CD4-positive, alpha-beta T cell treated with Interleukin-6 at 100 ng/mL for 8 hours (primary cell): ENCODE results near the gene CDH11.

Source experiments
- DNase-seq: peaks from one replicate; pipeline ENCODE4 v3.0.0-alpha.2; 2020; ENCODE audit warnings: mixed read lengths, low spot score

CDH11 gene

DNA sequence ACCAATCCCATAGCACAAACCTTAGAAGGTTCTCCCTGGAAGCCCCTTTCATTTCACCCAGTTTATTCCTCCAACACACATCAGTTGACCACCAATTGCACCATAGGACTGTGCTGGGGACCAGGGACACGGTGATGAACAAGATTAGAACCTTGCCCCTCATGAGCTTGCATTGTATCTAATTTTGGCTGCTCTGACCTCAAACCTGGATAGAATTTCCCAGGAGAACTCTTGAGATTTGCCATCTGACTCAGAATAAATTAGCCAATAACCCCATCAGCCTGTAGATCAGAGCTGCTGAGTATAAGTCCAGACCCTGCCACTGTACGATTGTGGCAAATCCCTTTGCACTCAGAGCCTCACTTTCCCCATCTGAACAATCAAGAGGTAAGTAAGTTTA lies 52.1 kb downstream of the CDH11 start:
- no peak for DNase-seq

GRCh38 chr16:65069065-65069464 lies 52.8 kb downstream of the CDH11 start:
- DNase-seq, result no peak

GRCh38 chr16:65068151-65068740 lies 53.6 kb downstream of the CDH11 start:
- no peak for DNase-seq

DNA sequence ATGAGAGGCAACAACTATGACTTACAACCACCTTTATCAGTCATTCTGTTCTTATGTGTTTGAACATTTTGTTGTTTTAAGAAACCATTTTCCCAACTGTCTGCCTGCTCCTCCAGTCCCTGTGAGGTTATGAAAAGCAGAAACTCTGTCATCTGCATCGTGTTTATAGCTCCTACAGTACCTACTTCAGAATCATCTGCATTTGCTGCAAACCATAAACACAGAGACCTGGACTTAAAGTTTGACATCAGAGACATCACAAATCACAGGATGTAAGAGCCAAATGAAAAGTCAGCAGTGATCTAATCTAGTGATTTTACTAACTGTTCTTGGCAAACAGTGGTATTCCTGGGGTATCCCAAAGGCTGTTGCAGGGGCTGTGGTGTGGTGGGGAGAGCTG lies 55.2 kb downstream of the CDH11 start:
- no peak for DNase-seq

DNA sequence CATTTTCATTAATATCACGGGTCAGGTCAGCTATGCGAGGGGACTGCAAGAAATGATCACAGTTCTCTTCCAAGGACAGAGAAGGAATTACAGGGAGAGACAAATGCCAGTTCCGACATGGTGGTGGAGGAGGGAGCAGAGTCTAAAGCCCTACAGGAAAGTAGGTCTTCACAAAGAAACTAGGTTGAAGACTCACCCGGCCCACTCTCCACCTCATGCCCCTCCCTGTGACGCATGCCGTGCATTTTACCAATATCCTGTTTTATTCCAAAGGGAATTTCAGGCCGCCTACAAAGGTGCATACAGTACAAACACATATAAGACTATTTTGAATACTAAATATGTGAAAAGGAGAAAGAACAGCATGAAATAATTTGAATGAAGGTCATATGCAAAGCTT lies 56.8 kb downstream of the CDH11 start:
- DNase-seq, result no peak

- no peak for DNase-seq
These were observed 57.7 kb downstream of the CDH11 start for GRCh38 chr16:65064131-65064530.

GRCh38 chr16:65062736-65063583 lies 58.9 kb downstream of the CDH11 start:
- DNase-seq, result no peak

DNA sequence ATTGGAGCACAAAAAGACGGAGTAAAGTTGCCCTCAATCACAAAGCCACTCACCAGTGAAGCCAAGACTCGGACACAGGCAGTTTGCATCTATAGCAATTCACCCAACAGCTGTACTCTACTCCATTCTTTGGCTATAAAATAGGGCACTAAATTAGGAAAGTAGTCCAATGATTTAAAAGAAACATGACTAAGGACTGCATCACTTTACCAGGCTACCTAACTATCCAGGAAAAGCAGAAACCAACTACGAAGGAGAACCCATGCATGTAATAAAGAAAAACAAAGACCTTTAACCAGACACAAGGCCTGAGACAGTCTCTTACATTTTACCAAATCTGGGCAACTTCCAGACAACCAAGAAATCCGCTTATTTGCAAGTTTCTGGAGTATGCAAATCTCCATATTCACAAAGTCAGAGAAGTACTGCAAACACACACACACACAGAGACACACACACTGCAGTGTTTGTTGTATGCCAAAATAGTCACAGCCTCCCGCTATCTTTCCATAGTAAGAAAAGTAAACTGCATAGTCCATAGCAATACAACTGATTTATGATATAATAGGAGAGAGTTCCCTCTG lies 59.8 kb downstream of the CDH11 start:
- no peak for DNase-seq

- DNase-seq, result no peak
These were observed 60.6 kb downstream of the CDH11 start for GRCh38 chr16:65061263-65061662.

DNA sequence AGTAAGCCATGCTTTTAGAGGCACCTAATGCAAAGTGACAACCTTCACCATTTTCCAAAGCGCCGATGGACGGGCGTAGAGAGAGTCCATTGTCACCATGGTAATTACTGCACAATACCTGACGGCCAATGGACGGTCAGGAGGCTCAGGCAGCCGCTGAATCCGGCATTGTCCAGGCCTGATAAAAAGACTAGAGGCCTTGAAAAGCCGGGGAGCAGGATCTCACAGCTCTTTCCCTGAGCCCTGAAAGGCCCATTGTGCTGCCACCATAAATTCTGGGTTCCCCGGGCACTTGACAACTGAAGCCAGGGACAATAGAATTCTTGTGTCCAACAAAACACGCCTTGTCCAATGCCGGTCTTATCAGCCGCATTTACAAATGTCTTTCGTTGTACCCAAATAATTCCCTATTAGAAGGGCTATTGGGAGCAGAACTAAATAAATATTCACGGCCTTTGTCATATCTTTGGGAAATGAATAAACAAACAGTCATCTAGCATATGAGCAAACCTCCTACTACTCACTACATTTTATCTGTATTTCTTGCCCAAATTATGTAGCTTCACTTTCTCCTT lies 62.4 kb downstream of the CDH11 start:
- DNase-seq, result no peak

- no peak for DNase-seq
These were observed 64.7 kb downstream of the CDH11 start for GRCh38 chr16:65057184-65057583.

GRCh38 chr16:65054457-65054856 lies 67.4 kb downstream of the CDH11 start:
- no peak for DNase-seq

- DNase-seq, result no peak
These were observed 72.2 kb downstream of the CDH11 start for GRCh38 chr16:65049679-65050078.

GRCh38 chr16:65045961-65046360 lies 75.9 kb downstream of the CDH11 start:
- DNase-seq, result no peak

DNA sequence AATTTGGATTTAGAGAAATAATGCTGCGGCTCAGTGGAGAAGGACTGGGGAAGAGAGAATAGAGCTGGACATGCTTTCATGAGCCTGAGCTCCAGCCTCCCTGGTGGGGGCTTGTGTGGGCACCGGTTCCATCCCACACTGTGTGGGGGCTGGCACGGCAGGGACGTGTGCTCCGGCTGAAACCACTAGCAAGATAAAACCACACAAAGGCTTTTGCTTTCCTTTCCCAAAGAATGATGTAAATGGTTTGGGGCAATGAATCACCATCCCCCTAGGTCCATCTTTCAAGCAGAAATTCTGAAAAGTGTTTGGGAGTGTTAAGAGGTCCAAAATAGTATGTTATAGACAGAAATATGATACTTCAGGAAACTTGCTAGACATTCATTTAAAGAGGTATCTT lies 77.0 kb downstream of the CDH11 start:
- no peak for DNase-seq

GRCh38 chr16:65044026-65044425 lies 77.8 kb downstream of the CDH11 start:
- no peak for DNase-seq

DNA sequence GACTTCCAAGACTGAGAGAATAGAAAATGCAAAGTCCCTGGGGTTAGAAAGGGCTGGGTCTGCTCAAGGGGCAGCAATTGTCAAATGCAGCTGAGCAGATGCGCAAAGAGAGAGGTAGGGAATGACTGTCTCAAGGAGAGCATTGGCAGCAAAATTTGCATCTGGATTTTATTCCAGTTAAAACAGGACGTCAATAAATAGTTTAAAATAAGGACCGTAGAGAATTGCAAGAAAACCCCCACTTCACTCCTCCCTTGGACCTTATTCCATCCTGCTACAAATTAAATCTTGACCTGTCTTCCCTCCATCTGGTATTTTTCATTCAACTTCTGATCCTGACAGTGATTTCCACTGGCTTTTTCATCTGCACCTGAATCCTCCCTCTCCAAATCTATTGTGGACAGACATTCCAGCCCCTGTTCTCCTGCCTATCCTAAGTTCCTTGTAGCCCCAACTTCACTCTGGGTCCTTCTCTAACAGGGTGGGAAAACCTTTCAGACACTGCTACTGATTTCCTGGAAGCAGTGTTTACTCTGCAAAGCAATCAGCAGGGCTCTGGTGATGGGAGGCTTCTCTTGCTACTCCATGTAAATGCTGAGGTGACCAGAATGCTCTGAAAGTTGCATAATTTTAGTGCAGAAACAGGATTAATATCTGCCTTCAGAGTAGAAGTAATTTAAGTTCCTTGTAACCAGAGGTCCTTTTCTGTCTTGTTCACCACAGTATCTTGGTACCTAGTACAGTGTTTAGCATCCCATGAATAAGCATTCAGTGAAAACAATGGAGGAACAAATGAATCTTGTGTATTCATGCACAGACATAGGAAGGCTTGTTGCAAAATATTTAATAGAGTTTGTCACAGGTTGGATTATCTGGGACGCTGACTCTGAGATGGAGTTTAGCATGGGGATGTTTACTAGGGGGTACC lies 79.2 kb downstream of the CDH11 start:
- no peak for DNase-seq

- DNase-seq, result no peak
These were observed 80.2 kb downstream of the CDH11 start for GRCh38 chr16:65041667-65042066.

DNA sequence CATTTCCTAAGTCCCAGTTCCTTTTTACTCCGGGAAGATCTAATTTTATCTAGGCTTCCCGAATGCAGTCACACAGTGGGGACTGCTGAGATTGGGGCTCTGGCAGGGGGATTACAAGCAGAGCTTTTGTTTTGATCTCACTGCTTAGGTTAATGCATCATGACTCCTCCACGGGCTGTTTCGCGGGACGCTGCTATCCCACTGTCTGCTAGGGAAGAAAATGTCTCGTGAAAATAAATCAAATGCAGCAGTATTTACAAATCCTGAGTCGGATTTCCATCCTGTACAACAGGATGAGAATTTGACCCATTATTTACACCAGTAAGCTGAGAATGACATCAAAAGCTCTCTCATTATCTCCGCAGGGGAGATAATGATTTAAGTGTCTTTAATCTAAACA lies 83.8 kb downstream of the CDH11 start:
- no peak for DNase-seq

DNA sequence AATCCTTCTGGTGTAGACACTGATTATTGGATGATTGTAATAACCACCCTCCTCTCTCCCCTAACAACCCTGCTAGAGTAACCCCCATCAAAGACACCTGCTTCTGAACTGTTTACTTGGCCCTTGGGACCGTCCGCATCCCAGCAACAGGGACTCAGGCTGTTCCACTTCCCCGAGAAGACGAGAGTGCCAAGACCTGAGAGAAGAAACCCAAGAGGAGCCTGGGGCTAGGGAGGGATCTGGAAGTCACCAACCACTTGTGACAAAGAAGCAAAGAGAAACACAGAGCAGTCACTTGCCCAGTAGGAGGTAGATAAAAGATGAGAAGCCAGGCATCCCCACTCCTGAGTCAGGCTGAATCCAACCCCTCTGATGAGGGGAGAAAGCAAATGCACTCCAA lies 84.3 kb downstream of the CDH11 start:
- DNase-seq, result no peak

GRCh38 chr16:65034915-65035314 lies 86.9 kb downstream of the CDH11 start:
- no peak for DNase-seq

DNA sequence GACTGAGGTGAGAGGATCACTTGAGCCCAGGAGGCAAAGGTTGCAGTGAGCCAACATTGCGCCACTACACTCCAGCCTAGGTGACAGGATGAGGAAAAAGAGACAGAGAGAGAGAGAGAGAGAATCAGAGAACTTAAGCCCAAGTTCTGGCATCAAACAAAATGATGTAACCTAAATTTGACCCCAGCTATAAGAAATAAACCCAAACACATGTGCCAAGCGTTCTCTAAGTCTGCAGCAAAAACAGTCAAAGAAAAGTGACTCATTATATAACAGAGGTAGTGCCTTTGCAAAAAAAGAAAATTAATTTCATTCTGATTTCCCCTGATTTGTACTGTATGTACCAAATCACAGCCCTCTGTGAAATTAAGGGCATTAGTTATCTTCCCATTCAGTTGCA lies 89.5 kb downstream of the CDH11 start:
- DNase-seq, result no peak
